A549 (cell line): ENCODE results near the gene SHISA8.

Source experiments
- EHF ChIP-seq: fragments of 250-450 bp; sonication (Bioruptor Pico); IDR thresholded peaks from 2 replicates; pipeline ENCODE4 v1.5.0; 2020; ENCODE audit warnings: mild to moderate bottlenecking
- EHMT2 ChIP-seq: fragments of 200-600 bp; sonication (generic); IDR thresholded peaks from 2 replicates; pipeline ENCODE4 v1.6.1; 2016; ENCODE audit warnings: antibody characterized with exemption, low read depth, mild to moderate bottlenecking, moderate library complexity
- MAZ ChIP-seq: fragments of 150-350 bp; IDR thresholded peaks from 2 replicates; pipeline ENCODE4 v1.6.1; 2014; ENCODE audit warnings: antibody characterized with exemption, low read depth, low read length, borderline replicate concordance
- RFX5 ChIP-seq: fragments of 450-650 bp; IDR thresholded peaks from 2 replicates; pipeline ENCODE4 v1.7.1; 2014; ENCODE audit warnings: antibody characterized with exemption, mild to moderate bottlenecking, moderate library complexity
- TF ChIP-seq, protein P1 (sequence below): fragments of >200 bp; sonication (Bioruptor Twin); formaldehyde crosslinking; IDR thresholded peaks from 3 replicates; pipeline ENCODE4 v1.5.1; 2016
- TF ChIP-seq, protein P2 (sequence below): fragments of 200-600 bp; sonication (generic); IDR thresholded peaks from 2 replicates; pipeline ENCODE4 v1.6.1; 2016; ENCODE audit warnings: antibody characterized with exemption, mild to moderate bottlenecking, moderate library complexity
- TF ChIP-seq, protein P3 (sequence below): fragments of 150-350 bp; IDR thresholded peaks from 2 replicates; pipeline ENCODE4 v1.6.1; 2014; ENCODE audit warnings: low read depth, mild to moderate bottlenecking, low read length

DNA sequence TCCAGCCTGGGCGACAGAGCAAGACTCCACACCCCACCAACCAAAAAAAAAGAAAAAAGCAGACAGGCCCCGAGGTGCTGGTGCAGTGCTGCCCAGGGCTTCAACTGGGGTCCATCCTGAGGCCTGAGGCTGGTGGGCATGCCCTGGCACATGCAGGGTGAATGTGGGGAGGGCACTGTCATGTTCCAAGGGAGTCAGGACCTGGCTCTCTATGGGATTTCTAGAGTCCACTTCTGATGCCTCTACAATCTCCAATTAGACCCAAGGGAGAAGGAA lies 22.0 kb upstream of the SHISA8 start:
- TF ChIP-seq, protein P1, sequence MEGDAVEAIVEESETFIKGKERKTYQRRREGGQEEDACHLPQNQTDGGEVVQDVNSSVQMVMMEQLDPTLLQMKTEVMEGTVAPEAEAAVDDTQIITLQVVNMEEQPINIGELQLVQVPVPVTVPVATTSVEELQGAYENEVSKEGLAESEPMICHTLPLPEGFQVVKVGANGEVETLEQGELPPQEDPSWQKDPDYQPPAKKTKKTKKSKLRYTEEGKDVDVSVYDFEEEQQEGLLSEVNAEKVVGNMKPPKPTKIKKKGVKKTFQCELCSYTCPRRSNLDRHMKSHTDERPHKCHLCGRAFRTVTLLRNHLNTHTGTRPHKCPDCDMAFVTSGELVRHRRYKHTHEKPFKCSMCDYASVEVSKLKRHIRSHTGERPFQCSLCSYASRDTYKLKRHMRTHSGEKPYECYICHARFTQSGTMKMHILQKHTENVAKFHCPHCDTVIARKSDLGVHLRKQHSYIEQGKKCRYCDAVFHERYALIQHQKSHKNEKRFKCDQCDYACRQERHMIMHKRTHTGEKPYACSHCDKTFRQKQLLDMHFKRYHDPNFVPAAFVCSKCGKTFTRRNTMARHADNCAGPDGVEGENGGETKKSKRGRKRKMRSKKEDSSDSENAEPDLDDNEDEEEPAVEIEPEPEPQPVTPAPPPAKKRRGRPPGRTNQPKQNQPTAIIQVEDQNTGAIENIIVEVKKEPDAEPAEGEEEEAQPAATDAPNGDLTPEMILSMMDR, result no peak
- TF ChIP-seq, protein P2, sequence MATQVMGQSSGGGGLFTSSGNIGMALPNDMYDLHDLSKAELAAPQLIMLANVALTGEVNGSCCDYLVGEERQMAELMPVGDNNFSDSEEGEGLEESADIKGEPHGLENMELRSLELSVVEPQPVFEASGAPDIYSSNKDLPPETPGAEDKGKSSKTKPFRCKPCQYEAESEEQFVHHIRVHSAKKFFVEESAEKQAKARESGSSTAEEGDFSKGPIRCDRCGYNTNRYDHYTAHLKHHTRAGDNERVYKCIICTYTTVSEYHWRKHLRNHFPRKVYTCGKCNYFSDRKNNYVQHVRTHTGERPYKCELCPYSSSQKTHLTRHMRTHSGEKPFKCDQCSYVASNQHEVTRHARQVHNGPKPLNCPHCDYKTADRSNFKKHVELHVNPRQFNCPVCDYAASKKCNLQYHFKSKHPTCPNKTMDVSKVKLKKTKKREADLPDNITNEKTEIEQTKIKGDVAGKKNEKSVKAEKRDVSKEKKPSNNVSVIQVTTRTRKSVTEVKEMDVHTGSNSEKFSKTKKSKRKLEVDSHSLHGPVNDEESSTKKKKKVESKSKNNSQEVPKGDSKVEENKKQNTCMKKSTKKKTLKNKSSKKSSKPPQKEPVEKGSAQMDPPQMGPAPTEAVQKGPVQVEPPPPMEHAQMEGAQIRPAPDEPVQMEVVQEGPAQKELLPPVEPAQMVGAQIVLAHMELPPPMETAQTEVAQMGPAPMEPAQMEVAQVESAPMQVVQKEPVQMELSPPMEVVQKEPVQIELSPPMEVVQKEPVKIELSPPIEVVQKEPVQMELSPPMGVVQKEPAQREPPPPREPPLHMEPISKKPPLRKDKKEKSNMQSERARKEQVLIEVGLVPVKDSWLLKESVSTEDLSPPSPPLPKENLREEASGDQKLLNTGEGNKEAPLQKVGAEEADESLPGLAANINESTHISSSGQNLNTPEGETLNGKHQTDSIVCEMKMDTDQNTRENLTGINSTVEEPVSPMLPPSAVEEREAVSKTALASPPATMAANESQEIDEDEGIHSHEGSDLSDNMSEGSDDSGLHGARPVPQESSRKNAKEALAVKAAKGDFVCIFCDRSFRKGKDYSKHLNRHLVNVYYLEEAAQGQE, result no peak
- no peak for TF ChIP-seq MAZ
- TF ChIP-seq RFX5, result no peak
- TF ChIP-seq, protein P3, sequence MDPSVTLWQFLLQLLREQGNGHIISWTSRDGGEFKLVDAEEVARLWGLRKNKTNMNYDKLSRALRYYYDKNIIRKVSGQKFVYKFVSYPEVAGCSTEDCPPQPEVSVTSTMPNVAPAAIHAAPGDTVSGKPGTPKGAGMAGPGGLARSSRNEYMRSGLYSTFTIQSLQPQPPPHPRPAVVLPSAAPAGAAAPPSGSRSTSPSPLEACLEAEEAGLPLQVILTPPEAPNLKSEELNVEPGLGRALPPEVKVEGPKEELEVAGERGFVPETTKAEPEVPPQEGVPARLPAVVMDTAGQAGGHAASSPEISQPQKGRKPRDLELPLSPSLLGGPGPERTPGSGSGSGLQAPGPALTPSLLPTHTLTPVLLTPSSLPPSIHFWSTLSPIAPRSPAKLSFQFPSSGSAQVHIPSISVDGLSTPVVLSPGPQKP, result no peak
- TF ChIP-seq EHF (CRISPR knock-in tag), result no peak
- TF ChIP-seq EHMT2, result no peak
